Spinal cord (tissue), 10 donors: Measurements from ENCODE around the gene SSTR4. TPM values are rescaled to one million over a fixed set of nuclear protein-coding genes. Genes with fewer than 3 reads are reported as not detected.

Experiments used
- DNase-seq, 6 donors: peaks; one replicate each; pipeline versions ENCODE4 v3.0.0 to v3.0.0-alpha.2; 2013 to 2015; ENCODE audit warnings: low spot score in 6 of 6, low read depth in 4 of 6
- H3K27ac ChIP-seq: one replicate; pipeline ENCODE4 v1.5.1; 2013; ENCODE audit warnings: low read depth, low read length, control low read depth
- H3K27me3 ChIP-seq: one replicate; pipeline ENCODE4 v1.6.1; 2013; ENCODE audit warnings: low read length; ENCODE audit not compliant: control insufficient read depth, insufficient read depth
- H3K36me3 ChIP-seq: one replicate; pipeline ENCODE4 v1.6.1; 2013; ENCODE audit warnings: low read length; ENCODE audit not compliant: control insufficient read depth, insufficient read depth
- H3K4me1 ChIP-seq: one replicate; pipeline ENCODE4 v1.6.1; 2013; ENCODE audit warnings: low read length; ENCODE audit not compliant: control insufficient read depth, insufficient read depth
- H3K4me3 ChIP-seq: one replicate; pipeline ENCODE4 v1.5.1; 2013; ENCODE audit warnings: low read depth, low read length, control low read depth
- H3K9me3 ChIP-seq: one replicate; pipeline ENCODE4 v1.6.1; 2013; ENCODE audit warnings: low read length; ENCODE audit not compliant: control insufficient read depth, insufficient read depth
- WGBS: methylation state at CpG from one replicate; pipeline ENCODE4 v1.1.5; 2013; ENCODE audit warnings: missing lambda C conversion rate; ENCODE audit not compliant: insufficient coverage; 5-methylcytosine and 5-hydroxymethylcytosine counted together
- polyA plus RNA-seq, 2 donors: library from polyadenylated mRNA; unstranded; fragments of 120-200 nt; gene quantifications; one replicate each; pipeline ENCODE4 v1.2.1, GENCODE V29; 2013; ENCODE audit not compliant: insufficient read length in 2 of 2
- total RNA-seq, 2 donors: library from RNA; depleted of rRNA in 1 of 2; stranded (reverse); fragments of 120-200 nt in 1 of 2; fragments of >200 nt in 1 of 2; gene quantifications; one replicate each; pipeline versions ENCODE4 v1.2.3 to v1.2.4, GENCODE V29; 2013 to 2014
- donor health status: healthy.

Gene SSTR4
- total and polyA plus RNA-seq, 4 donors: 0.33 to 0.89 (median 0.74) TPM

DNA sequence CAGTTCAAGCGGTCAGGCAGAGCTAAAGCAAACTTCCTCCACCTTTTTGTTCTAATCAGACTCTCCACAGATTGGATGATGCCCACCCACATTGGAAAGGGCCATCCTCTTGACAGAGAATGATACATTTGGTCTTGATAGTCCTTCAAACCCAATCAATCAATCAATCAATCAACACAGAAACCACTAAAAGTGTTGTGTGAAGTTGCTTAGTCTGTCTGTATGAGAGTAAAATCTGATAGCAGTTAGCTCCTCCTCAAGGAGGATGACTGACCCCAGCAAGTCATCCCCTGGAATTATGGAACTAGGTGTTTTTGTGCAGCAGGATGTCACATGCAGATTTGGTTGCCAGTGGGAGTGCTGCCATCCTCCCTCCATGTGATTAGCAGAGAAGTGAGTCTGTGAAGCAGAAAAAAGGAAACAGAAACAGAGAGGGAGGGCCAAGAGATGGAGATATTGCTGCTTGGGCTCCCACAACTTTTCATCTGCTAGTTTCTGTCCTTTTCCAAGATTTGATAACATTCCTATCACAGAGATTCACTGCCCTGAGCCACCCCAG lies 32.0 kb upstream of the SSTR4 start:
- H3K4me3 ChIP-seq: no peak overlapping the region
- no peaks in the 10 kb centered on the region for H3K36me3 ChIP-seq
- H3K4me1 ChIP-seq: no peaks in the 10 kb centered on the region
- H3K27me3 ChIP-seq: no peaks in the 10 kb centered on the region
- no peaks in the 10 kb centered on the region for H3K9me3 ChIP-seq
- H3K27ac ChIP-seq: no peak overlapping the region
- 100% methylated on average over 1 of the region's 1 CpG for WGBS
- no peak for DNase-seq

DNA sequence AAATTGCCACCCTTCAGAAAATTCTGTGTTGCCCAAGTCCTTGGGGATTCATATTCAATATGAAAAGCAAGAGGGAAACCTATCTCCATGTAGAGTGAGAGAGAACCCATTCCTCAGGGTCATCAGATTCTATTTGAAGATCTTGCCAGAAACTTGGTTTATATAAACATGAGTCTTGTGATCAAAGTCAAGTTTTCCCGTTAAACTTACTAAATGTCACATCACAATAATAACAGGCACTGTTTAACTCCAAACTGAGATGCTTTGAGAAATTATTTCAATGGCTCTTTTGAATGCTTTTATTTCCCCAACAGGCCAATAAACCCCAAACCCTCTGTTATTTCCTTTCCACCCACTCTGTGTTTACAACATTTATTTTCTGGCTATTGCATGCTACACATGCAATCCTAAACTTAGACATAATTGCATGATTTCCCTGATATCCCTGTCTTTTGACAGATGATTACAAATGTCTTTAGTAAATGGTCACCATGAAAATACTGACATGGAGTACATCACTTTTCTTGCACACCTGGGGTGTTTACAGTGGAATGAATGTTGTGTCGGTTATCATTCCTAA lies 31.1 kb upstream of the SSTR4 start:
- H3K4me1 ChIP-seq: no peaks in the 10 kb centered on the region
- H3K27me3 ChIP-seq: no peaks in the 10 kb centered on the region
- H3K4me3 ChIP-seq: no peak overlapping the region
- no peaks in the 10 kb centered on the region for H3K36me3 ChIP-seq
- H3K27ac ChIP-seq: no peak overlapping the region
- no peak for DNase-seq
- H3K9me3 ChIP-seq: no peaks in the 10 kb centered on the region
- no CpG with 5 or more reads among the region's 2 CpGs for WGBS

DNA sequence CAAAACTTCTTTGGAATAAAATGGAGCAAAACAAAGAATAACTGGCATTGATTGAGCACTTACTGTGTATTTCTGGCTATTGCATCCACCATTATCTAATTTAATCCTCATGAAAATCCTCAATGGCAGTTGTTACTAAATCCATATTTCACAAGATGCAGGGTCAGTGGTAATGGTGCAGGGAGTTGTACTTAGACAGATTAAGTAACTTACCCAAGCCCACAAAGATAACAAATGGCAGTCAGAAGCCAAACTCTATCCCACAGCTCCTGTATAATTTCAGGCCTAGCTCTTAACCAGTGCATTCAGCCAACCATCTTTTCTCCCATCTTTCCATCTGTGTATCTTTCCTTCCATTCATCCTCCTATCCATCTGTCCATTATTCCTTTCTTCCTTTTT lies 29.3 kb upstream of the SSTR4 start:
- no peaks in the 10 kb centered on the region for H3K9me3 ChIP-seq
- H3K4me3 ChIP-seq: no peak overlapping the region
- no peaks in the 10 kb centered on the region for H3K36me3 ChIP-seq
- no peak overlapping the region for H3K27ac ChIP-seq
- H3K27me3 ChIP-seq: no peaks in the 10 kb centered on the region
- DNase-seq: no peak
- H3K4me1 ChIP-seq: no peaks in the 10 kb centered on the region

DNA sequence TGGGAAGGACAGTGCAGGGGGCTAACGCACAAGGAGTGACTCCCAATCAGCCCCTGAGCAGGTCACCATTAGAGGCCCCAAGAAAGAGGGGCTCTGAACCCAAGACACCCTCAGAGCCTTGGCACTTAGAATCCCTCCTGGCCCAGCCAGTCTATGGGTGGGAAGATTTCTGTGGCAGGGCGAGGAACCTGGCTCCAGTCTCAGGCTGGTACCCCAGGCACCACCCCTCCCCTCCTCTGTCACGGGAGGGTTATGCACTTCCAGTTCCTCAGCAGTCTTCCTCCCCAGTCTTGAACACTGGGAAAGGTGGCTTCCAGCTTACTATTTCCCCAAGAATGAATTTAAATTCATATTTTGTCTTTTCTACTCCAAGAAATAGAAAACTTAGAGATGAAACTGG lies 27.6 kb upstream of the SSTR4 start:
- no peaks in the 10 kb centered on the region for H3K27me3 ChIP-seq
- H3K36me3 ChIP-seq: no peaks in the 10 kb centered on the region
- DNase-seq: no peak
- H3K9me3 ChIP-seq: no peaks in the 10 kb centered on the region
- H3K27ac ChIP-seq: no peak overlapping the region
- no peak overlapping the region for H3K4me3 ChIP-seq
- peaks cover 3% of the 10 kb centered on the region for H3K4me1 ChIP-seq
- WGBS: 67% methylated on average over 3 of the region's 3 CpGs

DNA sequence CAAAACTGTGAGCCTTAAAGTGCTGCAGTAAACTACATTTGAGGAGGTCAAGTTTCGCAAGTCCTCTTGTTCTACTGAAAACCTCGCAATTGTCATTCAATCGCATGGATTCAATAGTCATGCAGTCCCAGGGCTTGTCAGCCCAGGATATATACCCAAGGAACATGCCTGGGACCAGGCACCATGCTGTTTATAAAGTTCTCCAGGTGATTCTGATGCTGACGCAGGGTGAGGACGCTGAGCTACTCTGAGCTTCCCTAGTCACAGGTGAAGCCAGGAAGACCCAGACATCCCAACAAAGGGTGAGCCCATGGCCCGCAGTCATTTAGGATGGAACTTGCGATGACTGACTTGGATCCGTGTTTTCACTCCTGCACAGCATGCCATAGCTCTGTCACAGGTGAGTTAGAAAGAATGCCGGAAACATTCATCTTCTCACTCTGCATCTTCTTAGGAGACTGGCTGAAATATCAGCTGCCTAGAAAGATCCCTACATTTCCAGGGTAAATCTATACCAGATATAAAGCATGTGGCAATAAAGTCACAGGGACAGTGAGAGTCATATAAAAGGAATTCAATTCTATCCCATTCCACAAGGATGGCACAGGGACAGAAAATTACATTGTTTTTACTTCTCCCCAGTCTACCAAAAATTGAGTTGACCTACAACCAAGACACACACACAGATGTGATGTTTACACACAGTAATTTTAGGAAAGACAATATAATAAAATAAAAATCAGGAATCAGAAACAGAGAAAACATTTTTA lies 27.0 kb upstream of the SSTR4 start:
- Histone ChIP-seq H3K27me3 (no peaks in the 10 kb centered on the region), H3K4me1 (peaks cover 3% of the 10 kb centered on the region), H3K36me3 (no peaks in the 10 kb centered on the region), H3K27ac (no peak overlapping the region), H3K9me3 (no peaks in the 10 kb centered on the region), H3K4me3 (no peak overlapping the region)
- no peak for DNase-seq
- WGBS: 95% methylated on average over 7 of the region's 9 CpGs

DNA sequence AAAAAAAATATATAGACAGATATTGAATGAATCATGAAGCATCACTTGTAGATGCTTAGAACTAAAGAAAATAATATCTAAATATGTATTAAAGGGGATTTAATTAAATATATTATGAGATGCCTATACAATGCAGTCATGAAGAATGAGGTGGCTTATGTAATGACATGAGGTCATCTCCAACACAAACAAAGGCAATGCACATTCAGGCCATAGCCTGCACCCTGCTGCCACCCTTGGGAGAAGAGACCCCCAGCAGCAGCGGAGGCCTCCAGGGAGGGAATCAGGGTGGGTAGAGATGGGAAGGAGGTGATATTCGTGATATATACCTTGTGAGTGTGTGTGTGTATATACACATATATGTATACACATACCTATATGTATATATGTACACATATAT lies 26.4 kb upstream of the SSTR4 start:
- Histone ChIP-seq H3K27me3 (no peaks in the 10 kb centered on the region), H3K9me3 (no peaks in the 10 kb centered on the region), H3K36me3 (no peaks in the 10 kb centered on the region), H3K27ac (no peak overlapping the region), H3K4me3 (no peak overlapping the region), H3K4me1 (peaks cover 3% of the 10 kb centered on the region)
- no CpG with 5 or more reads among the region's 2 CpGs for WGBS
- DNase-seq: no peak

DNA sequence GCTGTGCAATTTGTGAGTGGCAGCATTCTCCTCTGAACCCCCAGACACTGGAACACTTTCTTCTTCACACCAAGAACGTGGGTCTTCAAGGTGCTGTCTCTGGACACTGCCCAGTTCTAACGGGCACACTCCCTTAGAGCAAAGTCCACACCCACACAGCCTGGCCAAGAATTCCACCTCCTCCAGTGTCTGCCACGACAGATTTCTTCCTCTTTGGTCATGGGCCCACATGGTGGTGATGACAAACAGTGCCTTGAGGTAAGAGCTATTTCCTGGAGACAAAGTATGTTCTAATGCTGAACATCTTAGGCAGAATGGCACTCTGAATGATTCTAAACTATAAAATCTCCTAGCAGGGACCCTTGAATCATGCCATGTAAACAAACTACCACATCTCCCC lies 25.5 kb upstream of the SSTR4 start:
- H3K4me1 ChIP-seq: peaks cover 3% of the 10 kb centered on the region
- no peak overlapping the region for H3K4me3 ChIP-seq
- DNase-seq: no peak
- WGBS: 81% methylated on average over 2 of the region's 3 CpGs
- H3K27me3 ChIP-seq: no peaks in the 10 kb centered on the region
- H3K27ac ChIP-seq: no peak overlapping the region
- no peaks in the 10 kb centered on the region for H3K36me3 ChIP-seq
- H3K9me3 ChIP-seq: no peaks in the 10 kb centered on the region

DNA sequence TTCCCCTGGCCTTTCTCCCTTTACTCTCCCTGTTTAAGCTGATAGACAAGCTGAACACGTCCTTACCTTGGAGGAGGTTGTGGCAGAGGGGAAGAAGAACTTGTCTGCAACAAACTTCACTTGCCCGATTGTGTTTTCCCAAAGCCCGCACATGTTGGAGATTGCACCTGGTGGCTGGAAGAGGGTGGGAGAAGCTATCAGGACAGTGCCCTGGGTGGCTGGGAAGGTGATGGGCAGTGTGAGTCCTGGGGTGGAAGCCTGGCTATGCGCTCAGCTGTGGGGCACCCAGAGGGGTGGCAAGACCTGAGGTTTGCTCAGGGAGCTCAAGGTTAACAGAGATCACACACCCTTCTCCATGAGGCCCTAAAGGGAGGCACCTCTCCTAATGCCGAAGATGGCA lies 25.0 kb upstream of the SSTR4 start:
- no peak overlapping the region for H3K27ac ChIP-seq
- no peaks in the 10 kb centered on the region for H3K27me3 ChIP-seq
- WGBS: 95% methylated on average over 2 of the region's 5 CpGs
- H3K36me3 ChIP-seq: no peaks in the 10 kb centered on the region
- DNase-seq: no peak
- no peaks in the 10 kb centered on the region for H3K9me3 ChIP-seq
- peaks cover 3% of the 10 kb centered on the region for H3K4me1 ChIP-seq
- no peak overlapping the region for H3K4me3 ChIP-seq

DNA sequence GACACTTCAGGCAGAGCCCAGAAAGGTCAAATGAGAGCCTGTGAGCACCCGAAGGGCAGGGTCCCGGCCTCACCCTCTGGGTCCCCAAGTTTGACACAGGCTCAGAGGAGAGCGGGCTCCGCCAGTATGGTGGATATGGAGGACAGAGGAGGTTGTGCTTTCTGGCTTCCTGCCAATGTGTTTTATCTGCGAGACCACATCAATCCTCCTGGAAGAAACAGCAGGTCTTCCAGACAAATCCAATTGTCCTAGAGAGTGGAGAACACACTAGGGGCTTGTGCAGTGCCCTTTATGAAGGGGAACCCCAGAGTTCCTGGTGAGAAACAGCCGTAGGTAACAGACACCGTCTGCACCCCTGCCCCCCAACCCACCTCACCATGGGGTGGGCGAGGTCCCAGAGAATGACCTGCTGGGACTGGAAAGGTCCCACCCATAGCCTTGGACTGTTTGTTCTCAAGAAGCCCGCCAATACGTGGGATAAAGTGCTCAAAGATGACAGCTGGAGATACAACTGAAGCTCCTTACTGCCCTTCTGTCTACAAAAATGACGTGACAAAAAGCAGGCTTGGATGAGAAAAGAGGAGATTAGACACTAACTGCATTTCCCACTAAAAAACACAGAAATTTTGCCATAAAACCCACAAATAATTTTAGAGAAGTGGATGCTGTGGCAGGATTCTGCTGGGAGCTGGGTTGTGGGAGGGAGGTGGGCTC lies 23.9 kb upstream of the SSTR4 start:
- peaks cover 3% of the 10 kb centered on the region for H3K4me1 ChIP-seq
- no peak overlapping the region for H3K27ac ChIP-seq
- H3K4me3 ChIP-seq: no peak overlapping the region
- no peaks in the 10 kb centered on the region for H3K9me3 ChIP-seq
- 86% methylated on average over 6 of the region's 11 CpGs for WGBS
- H3K36me3 ChIP-seq: no peaks in the 10 kb centered on the region
- DNase-seq: no peak
- H3K27me3 ChIP-seq: no peaks in the 10 kb centered on the region
